NCI-H748 (cell line): Measurements from ENCODE around the gene LGALS4.
"Not testable (repeated sequence)": the region's sequence is repeated elsewhere in the genome, so short reads cannot be mapped to it uniquely, and the experiment has no call there.

Source experiments
- DNase-seq: peaks from one replicate; lab custom pipeline; 2025; ENCODE audit not compliant: unreplicated experiment; lab: John Stamatoyannopoulos, UW

The LGALS4 gene

GRCh38 chr19:38826856-38827551 is 14.3 kb upstream of the LGALS4 start:
- no peak for DNase-seq

GRCh38 chr19:38825936-38826335 is 13.2 kb upstream of the LGALS4 start:
- DNase-seq = not testable (repeated sequence)

GRCh38 chr19:38821230-38821825 is 8.6 kb upstream of the LGALS4 start:
- DNase-seq = not testable (repeated sequence)

- DNase-seq = no peak
Observed at GRCh38 chr19:38819231-38819920, 6.6 kb upstream of the LGALS4 start.

- no peak for DNase-seq
Observed at GRCh38 chr19:38817081-38817480, 4.3 kb upstream of the LGALS4 start.

- no peak for DNase-seq
Observed at GRCh38 chr19:38816131-38816750, 3.5 kb upstream of the LGALS4 start.

DNA sequence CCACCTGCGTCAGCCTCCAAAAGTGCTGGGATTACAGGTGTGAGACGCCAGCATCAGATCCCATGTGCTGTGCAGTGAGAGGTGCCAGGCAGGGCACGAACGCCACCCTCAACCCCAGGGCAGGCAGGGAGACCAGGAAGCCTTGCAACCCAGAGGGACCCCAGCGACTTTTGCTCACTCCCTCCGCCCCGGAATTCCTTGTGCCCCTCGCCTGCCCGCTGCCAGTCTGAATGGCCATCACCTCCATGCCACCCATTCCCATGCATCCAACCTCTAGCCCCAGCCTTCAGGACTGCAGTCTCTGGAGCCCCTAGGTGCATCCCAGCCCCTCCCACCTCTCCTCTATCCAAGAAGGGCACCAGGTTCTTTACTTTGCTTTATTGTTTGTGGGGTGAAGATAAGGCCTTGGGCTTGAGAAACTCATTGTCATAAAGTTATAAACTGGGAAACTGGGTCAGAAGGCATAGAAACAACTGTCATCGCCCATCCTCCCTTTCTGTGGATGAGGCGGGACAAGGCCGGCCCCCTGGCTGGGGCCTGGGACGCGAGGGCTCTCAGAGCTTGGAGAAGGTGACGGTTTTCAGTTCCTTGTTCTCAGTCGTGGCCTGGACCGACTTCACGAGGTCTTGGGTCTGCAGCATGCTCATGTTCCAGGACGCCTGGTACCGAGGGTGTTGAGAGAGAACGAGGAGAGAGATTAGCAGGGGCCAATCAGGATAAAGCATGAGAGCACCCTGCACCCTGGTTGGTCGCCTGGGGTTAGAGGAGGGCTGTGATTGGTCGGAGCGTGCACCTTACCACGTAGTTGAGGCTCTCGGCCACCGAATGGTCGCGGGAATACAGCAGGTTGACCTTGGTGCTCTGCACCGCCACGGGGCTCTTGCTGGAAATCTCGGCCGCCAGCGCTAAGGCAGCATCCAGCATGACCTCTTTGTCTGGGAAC is 2.6 kb upstream of the LGALS4 start:
- no peak for DNase-seq

GRCh38 chr19:38813932-38814331 is 1.2 kb upstream of the LGALS4 start:
- not testable (repeated sequence) for DNase-seq

GRCh38 chr19:38813323-38813722 is 578 bp upstream of the LGALS4 start:
- DNase-seq = no peak

- DNase-seq = no peak
Observed at GRCh38 chr19:38812009-38812840, 520 bp downstream of the LGALS4 start.

- no peak for DNase-seq
Observed at GRCh38 chr19:38809592-38810252, 3.0 kb downstream of the LGALS4 start.

- no peak for DNase-seq
Observed at GRCh38 chr19:38808741-38809140, 4.0 kb downstream of the LGALS4 start.

GRCh38 chr19:38807374-38808098 is 5.2 kb downstream of the LGALS4 start:
- not testable (repeated sequence) for DNase-seq

- no peak for DNase-seq
Observed at GRCh38 chr19:38806371-38806770, 6.4 kb downstream of the LGALS4 start.

DNA sequence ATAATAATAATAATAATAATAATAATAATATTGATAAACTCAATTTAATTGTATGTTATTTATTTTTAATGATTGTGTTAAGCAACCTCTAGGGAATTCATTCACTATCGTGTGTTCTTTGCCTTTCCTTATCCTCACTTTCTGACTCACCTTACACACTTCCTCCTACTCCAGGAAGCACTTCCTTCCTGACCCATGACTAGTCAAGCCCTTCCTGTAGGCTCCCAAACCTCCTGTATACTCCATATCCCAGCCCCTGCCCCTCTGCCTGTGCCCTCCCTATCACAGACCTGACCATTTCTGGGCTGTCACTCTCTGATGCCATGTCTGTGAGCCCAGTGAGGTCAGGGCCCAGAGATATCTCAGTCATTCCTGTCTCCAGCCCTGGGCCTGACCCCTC is 7.6 kb downstream of the LGALS4 start:
- DNase-seq = no peak

GRCh38 chr19:38803543-38803942 is 9.2 kb downstream of the LGALS4 start:
- DNase-seq = no peak

- no peak for DNase-seq
Observed at GRCh38 chr19:38801359-38802095, 11.2 kb downstream of the LGALS4 start.
